CD4-positive, alpha-beta T cell treated with Interleukin-10 for 1 hour (primary cell): Measurements from ENCODE around the gene EXOSC6.
"Not testable (repeated sequence)": the region's sequence is repeated elsewhere in the genome, so short reads cannot be mapped to it uniquely, and the experiment has no call there.

Experiments used
- DNase-seq: peaks from one replicate; pipeline ENCODE4 v3.0.0-alpha.2; 2020

Gene EXOSC6

GRCh38 chr16:70198230-70198629 is 53.5 kb downstream of the EXOSC6 start:
- not testable (repeated sequence) for DNase-seq

GRCh38 chr16:70197611-70198010 is 54.1 kb downstream of the EXOSC6 start:
- DNase-seq: not testable (repeated sequence)
